ENCODE measurements around the gene PBLD.
"Not testable (repeated sequence)": the region's sequence is repeated elsewhere in the genome, so short reads cannot be mapped to it uniquely, and the experiment has no call there.

The PBLD gene

DNA sequence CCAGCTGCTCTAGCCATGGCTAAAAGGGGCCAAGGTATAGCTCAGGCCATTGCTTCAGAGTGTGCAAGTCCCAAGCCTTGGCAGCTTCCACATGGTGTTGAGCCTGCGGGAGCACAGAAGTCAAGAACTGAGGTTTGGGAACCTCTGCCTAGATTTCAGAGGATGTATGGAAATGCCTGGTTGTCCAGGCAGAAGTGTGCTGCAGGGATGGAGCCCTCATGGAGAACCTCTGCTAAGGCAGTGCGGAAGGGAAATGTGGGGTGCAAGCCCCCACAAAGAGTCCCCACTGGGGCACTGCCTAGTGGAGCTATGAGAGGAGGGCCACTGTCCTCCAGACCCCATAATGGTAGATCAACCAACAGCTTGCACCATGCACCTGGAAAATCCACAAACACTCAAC, 54.9 kb downstream of the PBLD start:
- not testable (repeated sequence) for DNase-seq

DNA sequence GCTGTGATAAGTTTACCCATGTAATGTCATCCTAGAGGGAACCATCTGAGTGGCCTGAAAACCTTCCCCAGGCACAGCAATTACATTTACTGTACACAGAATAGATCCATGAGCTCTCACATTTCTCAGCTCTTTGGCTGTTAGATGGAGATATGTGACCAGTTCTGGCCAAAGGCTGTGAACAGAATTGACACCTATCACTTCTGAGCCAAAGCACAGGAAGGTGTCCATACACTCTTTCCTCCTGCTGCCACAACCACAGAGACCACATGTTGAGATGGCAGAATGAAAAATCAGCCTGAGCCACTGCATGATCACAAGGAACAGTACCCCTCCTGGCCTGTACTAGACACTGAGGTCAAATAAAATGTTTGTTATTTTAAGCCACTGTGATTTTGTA, 56.5 kb downstream of the PBLD start:
- DNase-seq: no peak

DNA sequence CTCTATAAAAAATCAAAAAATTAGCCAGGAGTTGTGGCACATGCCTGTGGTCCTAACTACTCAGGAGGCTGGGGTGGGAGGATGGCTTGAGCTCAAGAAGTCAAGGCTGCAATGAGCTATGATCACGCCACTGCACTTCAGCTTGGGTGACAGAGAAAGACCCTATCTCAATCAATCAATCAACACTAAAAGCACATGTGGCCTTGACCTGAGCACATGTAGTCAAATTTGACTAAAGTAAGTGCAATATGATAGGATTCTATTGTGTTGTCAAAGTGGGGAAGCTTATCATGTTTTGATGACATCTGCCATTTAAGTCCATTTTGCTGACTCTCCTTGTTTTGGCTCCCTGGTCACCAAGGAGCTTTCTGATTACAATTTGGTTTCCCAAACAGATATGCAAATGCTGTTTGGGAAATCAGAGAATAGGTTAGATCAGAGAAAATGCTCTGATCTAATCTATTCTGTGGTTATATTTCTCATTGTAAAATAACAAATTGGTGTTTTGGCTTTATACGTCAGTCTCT, 57.1 kb downstream of the PBLD start:
- no peak for DNase-seq

DNA sequence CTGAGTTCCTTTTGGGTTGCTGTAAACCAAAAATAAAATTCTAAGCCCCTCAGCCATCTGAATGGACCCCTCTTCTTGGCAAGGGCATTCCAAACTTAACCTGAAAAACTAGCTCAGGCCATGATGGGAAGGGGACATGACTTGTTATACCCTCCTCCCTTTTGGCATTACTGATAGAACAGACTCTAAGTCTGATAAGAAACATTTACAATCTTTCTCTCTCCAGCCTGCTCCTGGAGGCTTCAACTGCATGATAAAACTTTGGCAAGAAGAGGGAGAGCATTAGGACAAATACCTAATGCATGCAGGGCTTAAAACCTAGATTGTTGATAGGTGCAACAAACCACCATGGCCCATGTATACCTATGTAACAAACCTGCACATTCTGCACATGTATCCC, 59.9 kb downstream of the PBLD start:
- no peak for DNase-seq

DNA sequence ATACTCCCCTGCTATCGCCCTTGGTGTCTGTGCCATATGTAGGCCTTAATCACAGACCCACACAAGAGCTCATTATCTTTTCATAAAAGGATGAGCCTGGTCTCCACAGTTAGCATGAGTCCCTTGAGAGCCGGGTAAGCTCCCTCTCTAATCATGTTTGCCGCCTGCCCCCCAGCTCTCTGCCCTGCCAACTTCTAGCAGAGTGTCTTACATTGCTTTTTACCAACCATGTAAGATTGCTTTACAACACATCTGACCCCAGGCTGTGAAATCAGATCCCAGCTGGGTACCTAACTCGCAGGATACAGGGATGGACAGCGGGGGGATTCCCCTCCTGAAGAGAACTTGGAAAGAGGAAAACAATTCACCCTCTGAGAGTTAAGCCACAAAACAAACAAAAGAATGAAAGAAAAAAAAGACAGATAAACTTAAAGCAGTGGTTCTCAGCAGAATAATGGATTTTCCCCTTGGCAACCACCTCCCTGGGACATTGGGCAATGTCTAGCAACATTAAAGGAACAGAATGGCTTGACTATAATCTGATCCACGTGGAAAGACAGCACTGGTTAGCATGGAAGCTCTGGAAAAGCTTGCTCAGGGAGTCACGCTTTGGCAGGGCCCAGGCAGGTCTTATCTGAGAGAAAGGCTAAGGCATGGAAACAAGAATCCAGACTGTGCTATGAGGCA, 61.4 kb downstream of the PBLD start:
- DNase-seq: no peak

DNA sequence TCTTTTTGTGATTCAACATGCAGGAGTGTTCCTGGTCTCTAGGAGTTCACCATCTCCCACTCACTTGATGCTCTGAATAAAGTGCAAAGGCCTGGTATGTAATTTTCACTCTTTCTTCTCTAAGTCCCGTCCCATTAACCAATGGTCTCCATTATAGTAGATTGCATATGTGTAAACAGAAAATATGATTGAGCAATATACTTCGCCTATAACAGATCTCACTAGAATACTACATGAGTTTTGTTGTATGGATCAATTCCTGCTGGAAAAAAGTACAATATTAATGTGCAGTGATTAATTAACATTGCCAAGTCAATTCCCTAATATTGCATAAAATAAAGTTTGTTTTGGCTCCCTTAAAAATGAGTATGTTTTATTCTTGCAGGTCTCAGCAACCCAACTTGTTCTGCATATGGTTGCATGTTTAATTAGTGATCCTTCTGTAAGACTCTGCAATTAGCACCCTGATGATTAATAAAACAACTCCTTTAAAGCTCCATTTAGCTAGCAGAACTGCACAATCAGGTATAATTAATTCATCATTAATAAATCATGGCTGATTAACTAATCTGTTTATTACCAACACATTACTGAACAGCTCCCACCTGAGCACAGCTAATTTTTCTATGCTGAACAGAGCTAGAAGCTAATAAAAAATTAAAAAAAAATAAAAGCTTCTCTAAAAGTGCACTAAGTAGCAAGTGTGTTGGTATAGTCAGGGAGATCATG, 63.0 kb downstream of the PBLD start:
- DNase-seq: no peak

DNA sequence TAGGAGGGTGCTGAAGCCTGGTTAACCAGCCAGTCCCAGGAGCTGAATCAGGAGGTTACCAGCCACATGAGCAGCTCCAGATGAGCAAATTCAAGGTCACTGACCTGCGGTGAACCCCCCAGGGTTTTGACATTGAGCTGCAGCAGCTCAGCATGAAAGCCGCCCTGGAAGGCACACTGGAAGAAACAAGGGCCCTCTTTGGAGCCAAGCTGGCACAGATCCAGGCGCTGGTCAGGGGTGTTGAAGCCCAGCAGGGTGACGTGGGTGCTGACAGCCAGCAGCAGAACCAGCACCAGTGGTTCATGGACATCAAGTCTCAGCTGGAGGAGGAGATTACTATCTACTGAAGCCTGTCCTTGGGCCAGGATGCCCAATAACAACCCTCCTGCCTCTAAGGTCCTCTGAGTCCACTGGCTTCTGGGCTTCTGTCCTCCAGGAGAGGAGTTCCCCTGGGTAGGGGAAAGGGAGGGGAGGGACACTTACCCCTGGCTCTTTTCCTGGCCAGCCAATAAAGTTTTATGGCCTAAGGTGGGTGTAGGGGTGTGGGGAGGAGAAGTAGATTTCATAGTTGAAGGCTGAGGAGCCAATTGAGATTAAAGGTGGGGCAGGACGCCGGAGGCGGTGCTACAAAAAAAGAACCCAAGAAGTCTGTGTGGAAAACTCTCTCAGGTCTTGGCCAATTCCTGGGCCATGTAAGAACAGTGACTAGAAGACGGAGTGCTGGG, 71.4 kb downstream of the PBLD start:
- no peak for DNase-seq

DNA sequence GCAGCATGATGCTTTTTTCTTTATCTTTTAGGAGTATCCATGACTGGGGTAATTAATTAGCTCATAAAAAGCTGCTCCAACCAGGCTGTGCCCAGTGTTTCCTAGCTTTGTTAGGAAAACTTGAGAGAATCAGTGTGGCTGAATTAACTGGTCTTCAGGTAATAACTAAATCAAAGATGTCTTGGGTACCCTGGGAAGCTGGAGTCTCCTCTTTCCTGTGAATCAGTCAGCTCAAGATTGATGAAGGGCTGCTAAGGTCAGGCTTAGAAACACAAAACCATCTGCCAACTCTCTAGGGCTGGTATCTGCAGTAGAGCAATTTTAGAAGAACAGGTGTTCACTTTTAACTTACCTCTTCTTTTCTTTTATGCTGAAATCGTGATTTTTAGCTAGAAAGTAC, 79.4 kb downstream of the PBLD start:
- DNase-seq: no peak

DNA sequence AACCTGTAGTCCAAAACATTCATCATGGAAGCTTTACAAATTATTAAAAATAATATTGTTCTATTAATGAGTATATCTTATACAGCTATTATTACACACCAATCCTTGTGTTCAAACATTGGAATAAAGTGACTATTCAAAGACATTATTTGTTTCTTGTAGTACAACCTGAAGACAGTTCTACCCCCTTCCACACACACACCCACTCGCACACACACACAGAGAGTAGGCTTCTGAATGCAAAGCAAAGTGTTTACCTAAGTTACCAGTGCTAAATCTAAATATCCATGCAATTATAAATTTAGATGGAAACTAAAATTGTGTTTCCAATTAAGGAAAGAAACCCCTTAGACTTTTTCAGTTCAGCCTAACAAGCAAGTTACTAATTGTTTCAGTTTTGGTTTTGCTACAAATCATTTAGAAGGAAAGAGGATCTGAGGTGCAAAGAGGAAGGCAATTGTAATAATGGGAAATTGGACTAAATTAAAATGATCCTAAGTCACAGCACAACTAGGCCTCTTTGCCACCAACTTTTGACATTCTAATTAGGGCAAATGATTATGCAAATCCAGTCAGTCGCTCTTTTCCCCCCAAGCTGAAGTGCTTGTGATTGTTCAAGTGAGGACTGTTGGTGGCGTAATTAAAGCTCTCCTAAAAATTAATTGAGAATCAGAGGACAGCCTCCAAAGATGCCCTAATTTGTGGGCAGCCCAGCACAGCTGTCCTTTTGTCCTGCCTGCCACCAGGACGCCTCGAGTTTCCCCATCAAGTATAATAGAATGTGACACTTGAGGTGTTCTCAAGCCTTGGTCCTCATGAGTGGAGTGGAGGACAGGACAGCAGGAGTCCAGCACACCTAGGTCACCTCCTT, 80.9 kb downstream of the PBLD start:
- no peak for DNase-seq

DNA sequence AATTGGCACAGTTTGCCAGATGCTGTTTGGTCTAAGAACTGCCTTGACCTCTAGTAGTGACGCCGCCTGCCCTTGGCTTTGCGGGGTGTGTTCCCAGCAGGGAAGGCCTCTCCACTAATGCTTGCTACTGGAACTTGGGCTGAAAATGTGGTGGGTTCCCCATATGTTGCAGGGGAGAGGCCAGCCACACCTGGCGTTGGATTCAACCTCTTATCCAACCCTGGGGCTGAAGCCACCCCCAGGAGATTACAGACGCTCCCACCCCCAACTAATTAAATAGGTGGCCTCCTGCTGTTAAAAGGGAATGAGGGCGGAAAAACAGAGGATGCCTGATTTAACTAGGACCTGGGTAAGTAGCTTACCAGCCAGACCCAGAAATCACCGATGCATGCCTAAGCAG, 81.6 kb downstream of the PBLD start:
- no peak for DNase-seq

DNA sequence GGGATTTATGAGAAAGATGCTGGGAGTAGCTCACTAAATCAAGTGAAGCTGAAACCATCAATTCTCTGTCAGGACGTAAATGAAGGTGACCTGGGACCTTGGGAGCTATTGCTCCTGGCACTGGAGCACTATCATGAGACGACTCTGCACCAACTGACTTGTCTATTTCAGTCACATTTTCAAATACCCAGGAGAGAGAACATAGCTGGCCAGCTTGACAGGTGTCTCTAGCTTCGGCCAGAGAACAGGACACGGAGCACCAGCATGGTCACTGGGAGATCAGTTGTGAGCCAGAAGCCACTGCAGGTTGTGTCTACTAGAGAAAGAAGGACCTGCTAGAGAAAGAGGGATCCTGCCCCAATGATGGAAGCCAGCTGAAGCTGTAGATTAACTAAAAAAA, 83.4 kb downstream of the PBLD start:
- DNase-seq: no peak

DNA sequence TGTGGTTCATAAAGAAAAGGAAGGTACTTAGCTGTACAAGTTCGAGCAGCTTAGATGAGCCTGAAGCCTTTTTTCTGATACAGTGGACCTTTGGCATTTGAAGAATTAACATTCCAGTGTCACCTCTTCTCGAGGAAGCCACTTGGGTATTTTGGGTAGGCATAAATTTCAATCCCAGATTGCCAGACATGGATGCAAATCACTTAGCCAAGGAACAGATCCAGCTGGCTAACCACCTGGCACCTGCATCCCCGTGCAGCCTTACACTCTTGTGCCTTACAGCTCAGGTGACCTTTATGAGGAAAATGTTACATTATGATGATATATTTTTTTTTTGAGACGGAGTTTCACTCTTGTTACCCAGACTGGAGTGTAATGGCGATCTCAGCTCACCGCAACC, 84.8 kb downstream of the PBLD start:
- DNase-seq: no peak

DNA sequence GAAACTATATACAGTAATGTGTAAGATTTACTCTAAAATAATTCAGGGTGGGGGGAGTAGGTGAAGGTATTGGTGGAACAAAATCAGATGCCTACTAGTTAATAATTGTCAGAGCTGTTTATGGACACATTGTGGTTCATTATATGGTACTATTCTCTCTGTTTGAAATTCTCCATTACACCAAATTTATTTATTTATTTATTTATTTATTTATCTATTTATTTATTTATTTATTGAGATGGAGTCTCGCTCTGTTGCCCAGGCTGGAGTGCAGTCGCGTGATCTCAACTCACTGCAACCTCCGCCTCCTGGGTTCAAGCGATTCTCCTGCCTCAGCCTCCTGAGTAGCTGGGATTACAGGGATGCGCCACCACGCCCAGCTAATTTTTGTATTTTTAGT, 86.3 kb downstream of the PBLD start:
- not testable (repeated sequence) for DNase-seq

DNA sequence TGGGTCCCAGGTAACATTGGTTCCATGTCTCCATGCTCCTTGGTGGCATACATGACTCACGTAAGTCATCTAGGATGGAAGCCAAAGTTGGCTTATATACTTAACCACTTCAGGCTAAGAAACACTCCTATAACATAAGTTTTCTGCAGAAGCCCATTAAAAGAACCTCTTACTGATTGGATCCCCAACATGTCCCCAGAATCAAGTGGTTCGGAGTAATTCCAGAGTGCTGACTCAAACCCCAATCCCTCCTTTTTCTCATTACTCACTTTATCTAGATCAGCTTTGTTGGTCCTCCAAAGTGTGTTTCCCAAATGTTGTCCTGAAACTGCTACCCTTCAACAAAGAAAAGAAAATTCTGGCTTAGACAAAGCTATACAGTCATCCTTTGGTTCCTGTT, 90.7 kb downstream of the PBLD start:
- DNase-seq: no peak

DNA sequence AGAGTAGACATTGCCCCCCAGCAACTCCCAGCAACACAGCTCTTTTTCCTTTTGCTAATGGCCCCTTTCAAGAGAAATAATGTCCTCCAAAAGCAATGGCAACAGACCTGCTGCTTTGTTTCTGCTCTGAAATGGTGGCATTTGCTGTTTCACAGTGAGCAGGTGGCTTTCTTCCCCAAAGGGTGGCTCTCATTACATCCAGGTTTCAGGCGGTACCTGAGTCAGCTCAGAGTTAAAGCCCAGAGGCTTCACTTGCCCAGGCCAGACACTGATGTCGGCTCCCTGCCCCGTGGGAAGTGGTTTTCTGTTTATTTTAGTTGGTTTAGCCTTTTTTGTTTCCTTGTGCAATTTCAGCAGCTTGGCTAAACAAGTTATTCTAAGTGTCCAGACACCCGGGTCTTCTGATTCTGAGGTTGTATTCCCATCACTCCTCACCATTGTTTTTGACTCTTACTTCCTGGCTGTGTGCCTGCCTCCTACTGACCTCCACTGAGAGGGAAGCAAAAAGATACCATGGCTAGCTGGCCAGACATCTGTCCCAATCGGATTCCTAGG, 93.1 kb downstream of the PBLD start:
- DNase-seq: no peak

DNA sequence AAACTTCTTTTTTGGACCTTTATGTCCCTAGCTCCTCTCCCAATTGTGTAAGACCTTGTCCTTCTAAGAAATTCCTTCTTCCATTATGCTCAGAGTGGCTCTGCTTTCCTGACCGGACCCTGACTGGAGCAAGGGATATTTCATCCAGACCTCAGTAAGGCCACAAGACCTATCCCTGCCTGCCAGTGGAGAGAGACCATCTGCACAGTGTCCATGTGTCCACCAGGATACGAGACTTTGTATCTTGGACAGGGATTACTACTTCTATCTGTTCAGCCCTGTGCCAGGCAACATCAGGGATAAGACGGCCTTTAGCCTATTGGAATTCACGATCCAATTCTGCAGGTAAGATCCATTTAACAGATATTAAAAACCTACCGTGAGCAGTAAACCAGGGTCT, 93.7 kb downstream of the PBLD start:
- no peak for DNase-seq

DNA sequence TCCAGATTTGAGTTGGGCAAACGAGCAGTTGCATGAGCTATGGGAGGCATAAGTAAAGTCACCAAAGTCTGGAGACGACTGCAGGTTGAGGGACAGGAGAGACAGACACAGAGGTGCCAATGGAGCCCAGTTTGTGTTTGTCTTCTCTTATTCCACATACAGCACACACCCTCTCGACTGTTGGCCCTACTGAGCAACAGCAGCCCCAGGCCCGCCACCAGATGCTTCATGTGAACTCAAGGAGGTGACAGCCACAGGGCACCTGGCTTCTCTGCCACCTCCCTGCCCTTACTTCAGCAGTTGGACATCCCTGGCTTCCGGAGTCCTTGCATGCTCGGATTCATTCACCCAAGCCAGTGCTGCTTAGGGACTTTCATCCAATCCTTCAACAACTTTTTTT, 94.4 kb downstream of the PBLD start:
- no peak for DNase-seq

DNA sequence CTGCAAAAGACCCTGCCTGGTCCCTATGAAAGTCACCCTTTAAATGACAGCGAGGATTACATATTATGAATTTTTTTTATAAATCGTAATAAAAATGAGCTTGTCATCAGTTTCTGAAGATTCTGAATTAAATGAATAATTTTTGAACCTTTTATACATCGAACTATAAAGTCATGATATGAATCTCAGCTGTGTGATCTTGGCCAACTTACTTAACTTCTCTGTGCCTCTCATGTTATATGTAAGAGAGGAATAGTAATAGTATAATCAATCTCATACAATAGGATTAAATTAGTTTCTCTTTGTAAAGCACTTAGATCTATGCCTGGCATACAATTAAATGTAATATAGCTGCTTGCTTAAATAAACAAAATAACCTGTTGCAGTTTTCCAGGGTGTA, 95.6 kb downstream of the PBLD start:
- DNase-seq: no peak

DNA sequence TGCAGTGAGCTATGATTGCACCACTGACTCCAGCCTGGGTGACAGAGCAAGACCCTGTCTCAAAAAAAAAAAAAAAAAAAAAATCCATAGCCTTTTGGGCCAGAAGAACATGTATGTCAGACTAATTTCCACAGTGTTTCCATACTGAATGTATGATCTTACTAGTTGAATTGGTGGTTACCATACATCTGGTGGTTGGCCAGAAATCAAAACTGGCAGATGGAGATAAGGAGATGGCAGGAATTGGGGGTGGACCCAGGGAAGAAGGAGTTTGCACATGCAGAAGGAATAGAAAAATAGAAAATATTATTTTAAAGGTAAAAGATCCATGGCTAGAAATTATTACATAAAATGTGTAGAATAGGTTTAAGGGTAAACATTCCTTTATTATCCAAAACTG, 97.1 kb downstream of the PBLD start:
- DNase-seq: no peak

DNA sequence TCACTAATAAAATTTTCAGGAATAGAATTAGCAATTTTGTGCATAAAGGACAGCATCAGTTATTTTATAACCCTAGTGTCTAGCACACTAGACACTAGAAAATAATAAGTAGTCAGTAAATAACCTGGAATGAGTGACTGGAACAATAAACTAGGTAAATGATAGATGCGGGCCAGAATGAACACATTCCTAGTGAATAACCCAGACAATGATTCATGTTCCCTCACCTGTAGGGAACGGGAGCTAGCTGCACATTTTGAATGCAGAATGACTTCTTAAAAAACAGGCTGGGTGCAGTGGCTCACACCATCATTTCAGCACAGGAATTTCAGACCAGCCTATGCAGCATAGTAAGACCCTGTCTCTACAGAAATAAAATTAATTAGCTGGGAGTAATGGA, 97.6 kb downstream of the PBLD start:
- no peak for DNase-seq

DNA sequence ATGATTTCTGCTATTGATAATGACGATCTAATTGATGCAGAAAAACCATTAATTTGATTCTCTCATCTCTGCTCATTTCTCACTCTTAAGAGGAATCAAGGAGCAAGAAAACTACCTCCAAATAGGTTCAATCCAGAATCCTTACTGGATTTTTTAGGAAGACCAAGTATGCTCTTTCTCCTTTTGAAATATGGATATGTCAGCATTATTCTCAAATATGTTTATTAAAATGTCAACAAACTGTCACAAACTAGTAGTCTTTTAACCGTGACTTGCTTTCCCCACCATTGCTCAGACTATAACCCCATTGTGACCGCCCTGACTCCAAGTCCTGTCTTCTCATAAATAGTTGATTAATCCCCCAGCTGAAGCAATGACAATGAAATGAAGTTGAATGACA, 99.7 kb downstream of the PBLD start:
- DNase-seq: no peak

Data from NCI-H1105 (cell line).